AG04450 (cell line): Measurements from ENCODE around the gene HDGFL3. TPM values are rescaled to one million over a fixed set of nuclear protein-coding genes. Genes with fewer than 3 reads are reported as not detected.

Experiments used
- CTCF ChIA-PET: fragments of 300-600, 350-600 bp; formaldehyde crosslinking; extraction: SDS; loops from one replicate; lab custom pipeline; 2022; ENCODE audit warnings: antibody characterized with exemption, inconsistent platforms; lab: Charles Lee
- POLR2A ChIA-PET: fragments of 350-600 bp; formaldehyde crosslinking; extraction: SDS; loops from one replicate; lab custom pipeline; 2021; ENCODE audit warnings: antibody characterized with exemption, inconsistent platforms; lab: Yijun Ruan, JAX
- DNase-seq: peaks from one replicate; pipeline ENCODE4 v3.0.0-alpha.2; 2011; ENCODE audit warnings: low read depth, low spot score
- H3K27ac ChIP-seq: one replicate; pipeline ENCODE4 v1.5.1; 2012; ENCODE audit warnings: low read depth, low read length, control low read depth
- H3K27me3 ChIP-seq: one replicate; pipeline ENCODE4 v1.6.0; 2012; ENCODE audit warnings: low read length; ENCODE audit not compliant: control insufficient read depth, insufficient read depth
- H3K4me3 ChIP-seq: 2 replicates; pipeline ENCODE4 v1.5.1; 2011; ENCODE audit warnings: mild to moderate bottlenecking, low read depth, low read length, control low read depth
- H3K9me3 ChIP-seq: 2 replicates; pipeline ENCODE4 v1.5.1; 2012; ENCODE audit warnings: low read length; ENCODE audit not compliant: control insufficient read depth, insufficient read depth
- polyA plus RNA-seq: library from polyadenylated mRNA; depleted of rRNA; stranded (reverse); fragments of >200 nt; gene quantifications from 2 replicates; pipeline ENCODE4 v1.2.3, GENCODE V29; 2011
- TF ChIP-seq, protein P1 (sequence below): IDR thresholded peaks from 2 replicates; pipeline ENCODE4 v1.5.1; 2011; ENCODE audit warnings: low read depth, low read length, control low read depth, inconsistent platforms

The HDGFL3 gene
- polyA plus RNA-seq, 1 experiment: 71.6 TPM

- H3K27me3 ChIP-seq: no peaks in the 10 kb centered on the region
- ChIA-PET POLR2A (no interaction called here), CTCF (no interaction called here)
Measured at GRCh38 chr15:83194528-83194927, 13.1 kb downstream of the HDGFL3 start.

GRCh38 chr15:83193721-83194120 lies 13.9 kb downstream of the HDGFL3 start:
- Histone ChIP-seq H3K9me3 (no peaks in the 10 kb centered on the region), H3K27ac (no peak overlapping the region), H3K27me3 (no peaks in the 10 kb centered on the region), H3K4me3 (no peak overlapping the region)
- TF ChIP-seq, protein P1, sequence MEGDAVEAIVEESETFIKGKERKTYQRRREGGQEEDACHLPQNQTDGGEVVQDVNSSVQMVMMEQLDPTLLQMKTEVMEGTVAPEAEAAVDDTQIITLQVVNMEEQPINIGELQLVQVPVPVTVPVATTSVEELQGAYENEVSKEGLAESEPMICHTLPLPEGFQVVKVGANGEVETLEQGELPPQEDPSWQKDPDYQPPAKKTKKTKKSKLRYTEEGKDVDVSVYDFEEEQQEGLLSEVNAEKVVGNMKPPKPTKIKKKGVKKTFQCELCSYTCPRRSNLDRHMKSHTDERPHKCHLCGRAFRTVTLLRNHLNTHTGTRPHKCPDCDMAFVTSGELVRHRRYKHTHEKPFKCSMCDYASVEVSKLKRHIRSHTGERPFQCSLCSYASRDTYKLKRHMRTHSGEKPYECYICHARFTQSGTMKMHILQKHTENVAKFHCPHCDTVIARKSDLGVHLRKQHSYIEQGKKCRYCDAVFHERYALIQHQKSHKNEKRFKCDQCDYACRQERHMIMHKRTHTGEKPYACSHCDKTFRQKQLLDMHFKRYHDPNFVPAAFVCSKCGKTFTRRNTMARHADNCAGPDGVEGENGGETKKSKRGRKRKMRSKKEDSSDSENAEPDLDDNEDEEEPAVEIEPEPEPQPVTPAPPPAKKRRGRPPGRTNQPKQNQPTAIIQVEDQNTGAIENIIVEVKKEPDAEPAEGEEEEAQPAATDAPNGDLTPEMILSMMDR: no peak
- no peak for DNase-seq
- ChIA-PET POLR2A (no interaction called here), CTCF (no interaction called here)

More at GRCh38 chr15:83194528-83194927, 13.1 kb downstream of the HDGFL3 start:
- Histone ChIP-seq H3K4me3 (no peak overlapping the region), H3K27ac (no peak overlapping the region), H3K9me3 (no peaks in the 10 kb centered on the region)
- DNase-seq: no peak
- TF ChIP-seq, protein P1: no peak

- Histone ChIP-seq H3K4me3 (no peak overlapping the region), H3K9me3 (no peaks in the 10 kb centered on the region), H3K27me3 (no peaks in the 10 kb centered on the region), H3K27ac (no peak overlapping the region)
- ChIA-PET POLR2A (no interaction called here), CTCF (interaction anchor here (1.0 kb wide), 2 partner anchors 76 to 182 kb away, joined by 3 to 4 read pairs; no protein-coding TSS in a partner anchor)
- DNase-seq: no peak
- TF ChIP-seq, protein P1: no peak
Measured at GRCh38 chr15:83192742-83193141, 14.9 kb downstream of the HDGFL3 start.

DNA sequence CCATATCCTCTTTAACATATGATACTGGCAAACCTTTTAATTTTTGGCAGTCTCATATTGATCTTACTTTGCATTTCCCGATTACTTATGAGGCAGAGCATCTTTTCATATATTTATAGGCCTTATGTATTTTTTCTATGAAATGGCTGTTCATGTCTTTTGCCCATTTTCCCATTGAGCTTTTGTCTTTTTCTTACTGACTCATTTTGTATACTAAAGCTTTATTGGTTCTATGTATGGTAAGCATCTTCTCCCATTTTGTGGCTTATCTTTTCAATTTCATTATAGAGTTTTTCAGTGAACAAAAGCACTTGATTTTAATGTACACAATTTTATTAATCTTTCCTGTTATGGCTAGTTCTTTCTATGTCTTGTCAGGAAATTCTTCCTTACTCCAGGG lies 17.2 kb downstream of the HDGFL3 start:
- CTCF ChIA-PET: interaction anchor here (1.2 kb wide), 1 partner anchor 190 kb away, joined by 3 read pairs; no protein-coding TSS in a partner anchor
- POLR2A ChIA-PET: no interaction called here
- TF ChIP-seq, protein P1: no peak
- DNase-seq: no peak
- Histone ChIP-seq H3K27me3 (no peaks in the 10 kb centered on the region), H3K9me3 (no peaks in the 10 kb centered on the region), H3K4me3 (no peak overlapping the region), H3K27ac (no peak overlapping the region)

DNA sequence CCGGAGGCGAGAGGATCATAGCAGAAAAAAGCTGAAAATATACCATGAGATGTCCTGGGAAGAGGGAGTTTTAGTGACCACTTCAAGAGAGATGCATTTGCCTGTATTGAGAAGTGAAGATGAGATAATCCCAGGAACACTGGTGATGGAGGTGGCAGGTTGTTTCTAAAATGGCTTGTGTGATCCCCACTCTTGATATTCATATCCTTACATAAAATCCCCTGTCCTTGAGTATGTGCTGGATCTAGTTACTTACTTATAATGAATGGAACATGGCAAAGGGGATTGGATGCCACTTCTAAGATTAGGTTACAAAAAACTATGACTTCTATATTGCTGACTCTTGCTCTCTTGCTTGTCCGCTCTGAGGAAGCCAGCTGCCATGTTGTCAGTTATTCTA lies 22.1 kb downstream of the HDGFL3 start:
- ChIA-PET POLR2A (no interaction called here), CTCF (no interaction called here)
- no peak overlapping the region for H3K4me3 ChIP-seq

More for the DNA sequence above, 22.1 kb downstream of the HDGFL3 start:
- Histone ChIP-seq H3K27ac (no peak overlapping the region), H3K27me3 (no peaks in the 10 kb centered on the region), H3K9me3 (no peaks in the 10 kb centered on the region)
- DNase-seq: no peak
- TF ChIP-seq, protein P1: no peak
